IPS-NIHi11 (cell line): ENCODE measurements around the gene PRKCA.

Experiments
- DNase-seq: peaks from one replicate; pipeline ENCODE4 v3.0.0; 2012; ENCODE audit warnings: mixed read lengths, low spot score

The PRKCA gene

GRCh38 chr17:66810951-66811682, 508.7 kb downstream of the PRKCA start:
- no peak for DNase-seq

- DNase-seq, result no peak
Observed at GRCh38 chr17:66811683-66812054, 509.3 kb downstream of the PRKCA start.

GRCh38 chr17:66812571-66812970, 510.2 kb downstream of the PRKCA start:
- no peak for DNase-seq

- no peak for DNase-seq
Observed at GRCh38 chr17:66813296-66813695, 510.9 kb downstream of the PRKCA start.

GRCh38 chr17:66814026-66814425, 511.6 kb downstream of the PRKCA start:
- no peak for DNase-seq

- DNase-seq, result no peak
Observed at GRCh38 chr17:66814570-66814969, 512.2 kb downstream of the PRKCA start.

GRCh38 chr17:66817750-66818149, 515.3 kb downstream of the PRKCA start:
- no peak for DNase-seq

- DNase-seq, result no peak
Observed at GRCh38 chr17:66819466-66819865, 517.1 kb downstream of the PRKCA start.

GRCh38 chr17:66822009-66822408, 519.6 kb downstream of the PRKCA start:
- no peak for DNase-seq

GRCh38 chr17:66826856-66827255, 524.4 kb downstream of the PRKCA start:
- no peak for DNase-seq

- peak; percentile 80 for DNase-seq
Observed at GRCh38 chr17:66829386-66829864, 527.0 kb downstream of the PRKCA start.

- DNase-seq, result peak; percentile 45
Observed at GRCh38 chr17:66829883-66830282, 527.5 kb downstream of the PRKCA start.

- no peak for DNase-seq
Observed at GRCh38 chr17:66830451-66830850, 528.0 kb downstream of the PRKCA start.

- no peak for DNase-seq
Observed at GRCh38 chr17:66831383-66832210, 529.2 kb downstream of the PRKCA start.

GRCh38 chr17:66833201-66833600, 530.8 kb downstream of the PRKCA start:
- DNase-seq, result no peak

GRCh38 chr17:66834426-66834918, 532.1 kb downstream of the PRKCA start:
- DNase-seq, result no peak

- DNase-seq, result peak; percentile 98
Observed at GRCh38 chr17:66834919-66835454, 532.6 kb downstream of the PRKCA start, which contains the start of gene CACNG5. Gene CACNG5, plus strand, starts transcription at chr17:66835117. Its CDS starts 42,216 bp downstream, at chr17:66877333.

- no peak for DNase-seq
Observed at GRCh38 chr17:66835476-66835875, 533.1 kb downstream of the PRKCA start.

- no peak for DNase-seq
Observed at GRCh38 chr17:66836063-66837005, 533.9 kb downstream of the PRKCA start.

GRCh38 chr17:66837226-66837625, 534.8 kb downstream of the PRKCA start:
- DNase-seq, result no peak

- no peak for DNase-seq
Observed at GRCh38 chr17:66837885-66838665, 535.7 kb downstream of the PRKCA start.
